Astrocyte of the spinal cord (primary cell): Measurements from ENCODE around the gene RGS6.

Experiments
- DNase-seq: peaks from one replicate; pipeline ENCODE4 v3.0.0; 2011; ENCODE audit warnings: low read depth, low spot score
- H3K4me3 ChIP-seq: 2 replicates; pipeline ENCODE4 v1.5.1; 2011; ENCODE audit warnings: low read depth, mild to moderate bottlenecking, low read length, moderate library complexity
- in situ Hi-C: cut with HindIII; loops from 2 replicates; pipeline ENCODE4 v1.10.0; 2017; ENCODE audit warnings: low sequenced_read_pairs
- TF ChIP-seq, protein P1 (sequence below): IDR thresholded peaks from 2 replicates; pipeline ENCODE4 v1.5.1; 2012; ENCODE audit warnings: low read depth, mild to moderate bottlenecking, low read length, inconsistent platforms

RGS6 gene

DNA sequence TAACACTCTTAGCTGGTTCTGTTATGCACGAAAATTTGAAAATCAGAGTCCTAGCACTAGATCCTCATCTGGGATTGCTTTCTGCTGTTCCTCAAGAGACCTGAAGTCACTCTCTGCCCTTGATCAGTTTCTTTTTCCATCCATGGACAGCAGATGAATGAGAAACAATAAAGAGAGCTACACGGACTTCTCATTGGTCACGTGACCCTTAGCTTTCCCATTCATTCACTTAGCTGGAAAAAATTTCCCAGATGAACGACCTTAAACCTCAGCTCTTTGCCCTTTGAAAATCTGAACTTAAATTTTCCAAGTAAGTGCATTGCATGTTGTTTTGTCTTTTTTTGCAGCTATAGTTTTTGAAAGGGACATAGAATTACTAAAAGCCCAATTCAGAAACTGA lies 27.2 kb upstream of the RGS6 start:
- in situ Hi-C loops: no loop called here

DNA sequence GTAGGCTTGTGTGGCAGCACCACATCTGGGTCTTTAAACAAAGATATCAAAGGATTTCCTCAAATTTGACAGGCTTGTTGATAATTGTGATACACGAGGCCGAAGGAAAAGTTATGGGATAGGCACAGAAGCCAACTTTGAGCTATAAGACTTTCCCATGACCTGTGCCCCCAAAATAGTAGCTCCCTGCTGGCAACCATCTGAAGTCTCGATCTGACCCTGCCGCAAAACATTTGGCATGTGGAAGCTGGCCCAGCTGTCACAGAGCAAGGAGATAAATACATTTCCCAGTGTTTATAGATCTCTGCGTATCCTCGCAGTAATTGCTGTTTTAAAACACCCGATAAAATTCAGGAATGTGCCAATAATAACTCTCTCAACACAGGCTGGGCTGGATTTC lies 26.4 kb upstream of the RGS6 start:
- DNase-seq: no peak
- H3K4me3 ChIP-seq: no peak overlapping the region
- TF ChIP-seq, protein P1, sequence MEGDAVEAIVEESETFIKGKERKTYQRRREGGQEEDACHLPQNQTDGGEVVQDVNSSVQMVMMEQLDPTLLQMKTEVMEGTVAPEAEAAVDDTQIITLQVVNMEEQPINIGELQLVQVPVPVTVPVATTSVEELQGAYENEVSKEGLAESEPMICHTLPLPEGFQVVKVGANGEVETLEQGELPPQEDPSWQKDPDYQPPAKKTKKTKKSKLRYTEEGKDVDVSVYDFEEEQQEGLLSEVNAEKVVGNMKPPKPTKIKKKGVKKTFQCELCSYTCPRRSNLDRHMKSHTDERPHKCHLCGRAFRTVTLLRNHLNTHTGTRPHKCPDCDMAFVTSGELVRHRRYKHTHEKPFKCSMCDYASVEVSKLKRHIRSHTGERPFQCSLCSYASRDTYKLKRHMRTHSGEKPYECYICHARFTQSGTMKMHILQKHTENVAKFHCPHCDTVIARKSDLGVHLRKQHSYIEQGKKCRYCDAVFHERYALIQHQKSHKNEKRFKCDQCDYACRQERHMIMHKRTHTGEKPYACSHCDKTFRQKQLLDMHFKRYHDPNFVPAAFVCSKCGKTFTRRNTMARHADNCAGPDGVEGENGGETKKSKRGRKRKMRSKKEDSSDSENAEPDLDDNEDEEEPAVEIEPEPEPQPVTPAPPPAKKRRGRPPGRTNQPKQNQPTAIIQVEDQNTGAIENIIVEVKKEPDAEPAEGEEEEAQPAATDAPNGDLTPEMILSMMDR: no peak
- in situ Hi-C loops: no loop called here

More for the DNA sequence above, 27.2 kb upstream of the RGS6 start:
- no peak overlapping the region for H3K4me3 ChIP-seq
- DNase-seq: no peak
- TF ChIP-seq, protein P1: no peak

DNA sequence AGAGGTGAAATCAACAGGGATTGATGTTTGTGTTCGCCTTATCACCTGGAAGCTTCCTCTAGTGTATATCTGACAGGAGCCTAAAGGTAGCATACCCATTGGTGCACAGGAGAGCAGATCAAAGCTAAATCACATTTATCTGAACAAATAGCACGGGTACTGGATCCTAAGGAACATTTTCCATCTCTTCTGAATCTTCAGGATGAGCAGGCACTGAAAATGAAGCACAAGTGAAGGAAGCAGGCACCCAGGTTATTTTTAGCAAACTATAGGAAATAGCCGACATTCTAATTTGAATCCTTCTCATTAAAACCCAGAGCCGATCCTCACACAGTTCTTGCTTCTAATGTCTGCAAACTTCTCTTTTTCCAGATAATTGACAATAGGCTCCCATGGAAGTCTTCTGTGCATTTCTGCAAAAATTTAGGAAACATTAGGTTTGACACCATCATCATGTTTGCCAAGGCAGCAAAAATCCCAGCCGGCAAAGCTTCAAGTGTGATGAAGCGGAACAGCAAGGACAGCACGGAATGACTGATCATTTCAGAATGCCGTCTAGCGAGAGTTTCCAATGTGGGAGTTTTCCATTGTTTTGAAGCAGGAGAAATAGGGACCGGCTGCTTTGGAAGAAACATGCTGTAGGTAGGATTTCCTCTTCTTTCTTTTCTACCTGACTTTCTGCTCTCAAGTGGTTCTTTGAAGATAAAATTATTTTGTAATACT lies 24.3 kb upstream of the RGS6 start:
- TF ChIP-seq, protein P1: no peak
- in situ Hi-C loops: no loop called here
- H3K4me3 ChIP-seq: no peak overlapping the region
- no peak for DNase-seq

DNA sequence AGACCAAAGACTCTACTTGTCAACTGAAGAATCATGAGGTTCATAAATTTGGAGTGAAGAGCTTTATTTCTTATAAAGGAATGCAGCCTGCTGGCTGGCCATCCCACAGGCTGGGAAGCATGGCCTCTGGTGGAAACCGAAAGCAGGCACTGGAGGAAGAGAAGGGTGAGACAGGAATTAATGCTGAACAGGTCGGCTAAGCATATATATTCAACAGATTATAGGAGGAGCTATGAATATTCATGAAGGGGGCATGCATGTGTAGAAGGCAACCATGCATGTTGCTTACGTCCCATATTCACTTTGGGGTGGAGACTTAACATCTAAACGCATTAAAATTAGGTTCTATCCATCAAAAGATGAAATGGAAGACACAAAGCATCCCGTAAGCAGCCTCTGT lies 20.6 kb upstream of the RGS6 start:
- TF ChIP-seq, protein P1: no peak
- in situ Hi-C loops: no loop called here
- no peak for DNase-seq
- H3K4me3 ChIP-seq: no peak overlapping the region

DNA sequence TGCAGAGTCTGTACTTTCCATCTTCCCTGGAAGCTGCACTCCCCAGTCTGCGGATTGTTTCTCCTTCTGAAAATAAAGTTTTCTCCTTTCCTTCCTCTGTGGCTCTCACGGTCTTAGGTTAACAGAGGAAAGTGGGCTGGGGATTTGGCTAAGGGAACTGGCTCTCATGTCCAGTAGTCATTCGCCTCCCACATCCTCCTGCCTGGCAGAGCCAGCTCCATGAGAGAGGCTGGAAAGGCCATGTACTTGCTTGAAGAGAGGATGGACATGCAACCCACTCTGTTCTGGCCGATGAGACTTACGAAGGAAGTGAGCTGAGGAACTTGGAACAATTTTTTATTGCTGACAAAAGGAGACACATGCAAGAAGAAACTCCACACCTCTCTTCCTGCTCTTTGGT lies 18.9 kb upstream of the RGS6 start:
- no peak for DNase-seq
- no peak overlapping the region for H3K4me3 ChIP-seq
- TF ChIP-seq, protein P1: no peak
- in situ Hi-C loops: no loop called here

DNA sequence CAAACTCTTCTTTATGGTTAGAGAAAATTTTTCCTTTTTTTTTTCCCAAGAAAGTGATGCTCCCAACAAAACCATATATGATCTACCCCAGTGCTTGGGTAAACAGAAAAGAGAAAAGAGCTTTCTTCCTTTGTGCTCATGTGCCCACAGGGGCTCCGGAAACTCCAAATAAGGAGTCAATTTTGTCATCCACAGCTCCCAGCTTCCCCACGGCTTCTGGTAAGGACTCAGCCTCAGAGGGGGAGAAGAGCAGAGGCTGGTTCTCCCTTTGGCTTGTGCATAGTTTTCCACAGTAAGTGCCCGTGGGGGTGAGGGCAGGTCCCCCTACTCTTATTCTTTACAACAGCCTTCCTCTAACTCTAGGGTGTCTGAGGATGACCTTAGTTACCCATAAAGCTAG lies 13.3 kb upstream of the RGS6 start:
- in situ Hi-C loops: no loop called here
- no peak overlapping the region for H3K4me3 ChIP-seq
- DNase-seq: no peak
- TF ChIP-seq, protein P1: no peak
